Activated T-cell treated with anti-CD3 and anti-CD28 coated beads, Interleukin-2, amount 50 U/mL, for 24 hours (primary cell): ENCODE measurements around the gene PIK3C3.
"Not testable (repeated sequence)": the region's sequence is repeated elsewhere in the genome, so short reads cannot be mapped to it uniquely, and the experiment has no call there.

Experiments used
- DNase-seq: peaks from one replicate; pipeline ENCODE4 v3.0.0-alpha.2; 2020
- H3K27ac Mint-ChIP-seq: 2 replicates; pipeline ENCODE4 v1.8.0; 2020; ENCODE audit warnings: mild to moderate bottlenecking, mixed read lengths
- H3K27me3 Mint-ChIP-seq: 2 replicates; pipeline ENCODE4 v1.8.0; 2020; ENCODE audit warnings: mixed read lengths
- H3K36me3 Mint-ChIP-seq: 2 replicates; pipeline ENCODE4 v1.8.0; 2020; ENCODE audit warnings: low read depth, mixed read lengths
- H3K4me1 Mint-ChIP-seq: 2 replicates; pipeline ENCODE4 v1.8.0; 2020; ENCODE audit warnings: low read depth, mixed read lengths
- H3K4me3 Mint-ChIP-seq: 2 replicates; pipeline ENCODE4 v1.8.0; 2020; ENCODE audit warnings: mild to moderate bottlenecking, moderate library complexity, mixed read lengths
- H3K9me3 Mint-ChIP-seq: 2 replicates; pipeline ENCODE4 v1.8.0; 2020; ENCODE audit warnings: mixed read lengths

The PIK3C3 gene

DNA sequence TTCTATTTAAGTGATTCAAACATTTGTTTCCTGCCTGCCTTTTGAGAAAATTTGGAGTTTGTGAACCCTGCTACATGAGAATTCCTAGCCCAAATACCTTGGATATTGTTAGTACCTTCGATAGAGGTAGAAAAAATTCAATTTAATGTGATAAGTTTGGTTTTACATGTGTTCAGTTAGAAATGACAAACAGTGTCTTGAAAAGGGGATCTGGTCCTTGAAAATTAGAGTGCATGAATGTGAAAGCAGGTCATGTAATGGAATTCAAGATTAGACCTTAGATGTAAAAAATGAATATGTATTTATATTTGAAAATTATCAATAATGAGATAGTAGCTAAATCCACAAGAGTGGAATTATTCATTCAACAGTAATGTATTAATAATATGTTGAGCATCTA is 70.5 kb downstream of the PIK3C3 start:
- Mint-ChIP-seq H3K9me3 (no peaks in the 10 kb centered on the region), H3K27ac (peak overlapping the region; percentile 85), H3K4me1 (peaks cover 45% of the 10 kb centered on the region), H3K36me3 (peaks cover 61% of the 10 kb centered on the region), H3K27me3 (no peaks in the 10 kb centered on the region), H3K4me3 (peak overlapping the region; percentile 36)
- DNase-seq = no peak

DNA sequence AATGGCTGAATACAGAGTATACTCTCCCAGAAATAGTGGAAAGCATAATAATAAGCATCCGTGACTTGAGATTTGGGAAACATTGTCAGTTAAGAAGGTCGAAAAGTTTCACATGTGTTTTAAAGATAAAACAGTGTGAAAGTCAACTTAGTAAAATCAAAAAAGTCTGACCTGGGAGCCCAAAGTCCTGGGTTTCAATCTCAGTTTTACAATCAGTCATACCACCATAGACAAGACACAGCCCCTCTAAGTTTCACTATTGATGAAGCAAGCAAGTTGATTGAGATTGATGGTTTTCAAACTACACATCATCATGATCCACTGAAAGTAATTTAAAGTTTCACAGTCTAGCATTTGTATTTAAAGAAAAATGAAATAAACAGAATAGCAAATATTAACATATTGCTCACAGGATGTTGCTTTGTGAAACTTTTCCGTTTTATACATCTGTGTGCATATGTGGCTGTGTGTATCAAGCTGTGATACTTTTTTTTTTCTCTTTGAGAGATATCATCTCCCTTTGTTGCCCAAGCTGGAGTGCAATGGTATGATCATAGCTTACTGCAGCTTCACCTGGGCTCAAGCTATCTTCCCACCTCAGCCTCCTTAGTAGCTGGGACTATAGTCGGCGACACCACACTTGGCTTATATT is 71.1 kb downstream of the PIK3C3 start:
- Mint-ChIP-seq H3K27ac (peak overlapping the region; percentile 85), H3K4me1 (peaks cover 45% of the 10 kb centered on the region), H3K36me3 (peaks cover 62% of the 10 kb centered on the region), H3K27me3 (no peaks in the 10 kb centered on the region), H3K4me3 (no peak overlapping the region), H3K9me3 (no peaks in the 10 kb centered on the region)
- DNase-seq = no peak

DNA sequence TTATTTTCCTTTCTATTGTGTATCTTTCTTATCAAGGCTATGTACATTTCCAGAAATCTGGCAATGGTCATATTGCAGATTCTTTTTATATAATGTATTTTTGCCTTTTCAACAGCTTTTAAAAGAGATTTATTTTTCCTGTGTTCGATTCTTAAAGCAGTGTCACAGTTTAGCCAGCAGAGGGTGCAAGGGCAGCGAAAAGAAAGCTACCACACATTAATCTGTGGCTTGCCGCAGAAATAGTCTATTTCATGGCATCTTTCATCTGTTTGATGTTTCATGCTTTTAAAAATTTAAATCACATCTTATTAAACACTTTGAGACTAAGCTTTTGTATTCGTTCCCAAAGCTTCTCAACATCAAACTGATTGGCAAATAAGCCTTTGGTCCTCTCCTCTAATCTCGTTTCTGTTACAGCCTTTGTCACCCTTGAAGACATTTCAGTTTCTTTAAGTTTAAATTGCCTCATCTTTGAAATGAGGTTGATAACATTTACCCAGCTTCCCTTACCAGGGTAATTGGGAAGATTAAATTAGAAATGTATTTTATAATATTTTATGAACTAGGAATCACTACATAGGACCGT is 73.3 kb downstream of the PIK3C3 start:
- no peak for DNase-seq
- no peaks in the 10 kb centered on the region for H3K9me3 Mint-ChIP-seq
- H3K36me3 Mint-ChIP-seq = peaks cover 64% of the 10 kb centered on the region
- H3K27ac Mint-ChIP-seq = no peak overlapping the region
- H3K27me3 Mint-ChIP-seq = no peaks in the 10 kb centered on the region
- peaks cover 39% of the 10 kb centered on the region for H3K4me1 Mint-ChIP-seq
- no peak overlapping the region for H3K4me3 Mint-ChIP-seq

DNA sequence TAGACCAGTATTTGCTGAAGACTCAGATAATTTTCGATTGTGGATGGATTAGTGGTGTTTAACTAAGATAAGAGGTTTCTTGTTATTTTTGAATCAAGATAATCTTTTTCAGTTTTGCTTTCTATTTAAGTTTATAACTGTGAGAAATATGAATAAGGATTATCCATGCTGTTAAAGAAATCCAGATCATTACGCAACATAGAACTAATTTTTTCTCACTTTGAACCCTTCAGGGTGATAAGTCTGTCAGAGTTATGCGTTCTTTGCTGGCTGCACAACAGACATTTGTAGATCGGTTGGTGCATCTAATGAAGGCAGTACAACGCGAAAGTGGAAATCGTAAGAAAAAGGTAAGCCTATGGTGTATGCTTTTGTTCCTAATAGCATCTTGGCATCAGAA is 74.1 kb downstream of the PIK3C3 start:
- H3K27me3 Mint-ChIP-seq = no peaks in the 10 kb centered on the region
- H3K27ac Mint-ChIP-seq = no peak overlapping the region
- DNase-seq = no peak
- H3K4me1 Mint-ChIP-seq = peaks cover 31% of the 10 kb centered on the region
- no peaks in the 10 kb centered on the region for H3K9me3 Mint-ChIP-seq
- peaks cover 64% of the 10 kb centered on the region for H3K36me3 Mint-ChIP-seq
- H3K4me3 Mint-ChIP-seq = no peak overlapping the region

DNA sequence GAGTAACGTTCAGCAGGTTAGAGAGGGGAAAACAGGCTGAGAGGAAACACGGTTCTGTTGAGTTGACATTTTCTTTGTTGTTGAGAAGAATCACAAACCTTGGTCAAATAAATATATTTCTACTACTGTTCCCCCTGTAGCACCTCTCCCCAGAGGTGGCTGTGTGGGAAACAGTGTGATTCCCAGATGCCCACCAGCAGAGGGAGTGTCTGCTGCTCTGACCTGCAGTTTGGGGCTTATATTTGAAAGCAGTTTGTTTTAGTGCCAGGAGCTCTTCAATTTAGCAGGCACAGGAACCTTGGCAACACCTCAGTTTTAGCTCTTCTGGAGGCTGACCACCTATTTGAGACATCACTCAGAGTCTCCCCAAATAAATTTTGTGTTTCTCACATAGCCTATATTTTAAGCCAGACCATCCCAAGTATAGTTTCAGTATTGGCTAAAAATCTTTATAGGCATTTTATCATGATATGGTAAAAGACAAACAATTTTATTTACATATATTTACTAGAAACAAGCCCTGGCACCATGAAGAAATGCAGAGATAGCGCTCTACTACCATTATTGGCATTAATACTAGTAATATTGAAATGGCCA is 75.7 kb downstream of the PIK3C3 start:
- Mint-ChIP-seq H3K27ac (no peak overlapping the region), H3K27me3 (no peaks in the 10 kb centered on the region), H3K9me3 (no peaks in the 10 kb centered on the region), H3K4me1 (peaks cover 18% of the 10 kb centered on the region), H3K36me3 (peaks cover 67% of the 10 kb centered on the region), H3K4me3 (no peak overlapping the region)
- DNase-seq = no peak

DNA sequence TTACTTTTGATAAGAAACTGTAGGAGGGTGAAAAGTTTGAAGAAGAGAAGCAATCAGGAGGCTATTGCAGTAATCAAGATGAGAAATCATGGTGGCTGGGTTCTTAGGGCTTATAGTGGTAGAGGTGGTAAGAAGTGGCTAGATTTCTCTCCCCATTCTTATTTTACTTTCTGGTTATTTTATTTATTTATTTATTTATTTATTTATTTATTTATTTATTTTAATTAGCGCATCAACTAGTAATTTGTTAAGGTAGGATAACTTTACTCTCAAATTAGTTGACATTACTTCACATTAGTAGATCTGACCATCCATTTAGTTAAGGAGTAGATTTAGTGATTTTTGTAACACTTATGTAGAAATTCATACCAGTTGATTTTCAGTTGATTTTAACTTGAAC is 77.4 kb downstream of the PIK3C3 start:
- H3K4me1 Mint-ChIP-seq = peaks cover 7% of the 10 kb centered on the region
- H3K4me3 Mint-ChIP-seq = no peak overlapping the region

DNA sequence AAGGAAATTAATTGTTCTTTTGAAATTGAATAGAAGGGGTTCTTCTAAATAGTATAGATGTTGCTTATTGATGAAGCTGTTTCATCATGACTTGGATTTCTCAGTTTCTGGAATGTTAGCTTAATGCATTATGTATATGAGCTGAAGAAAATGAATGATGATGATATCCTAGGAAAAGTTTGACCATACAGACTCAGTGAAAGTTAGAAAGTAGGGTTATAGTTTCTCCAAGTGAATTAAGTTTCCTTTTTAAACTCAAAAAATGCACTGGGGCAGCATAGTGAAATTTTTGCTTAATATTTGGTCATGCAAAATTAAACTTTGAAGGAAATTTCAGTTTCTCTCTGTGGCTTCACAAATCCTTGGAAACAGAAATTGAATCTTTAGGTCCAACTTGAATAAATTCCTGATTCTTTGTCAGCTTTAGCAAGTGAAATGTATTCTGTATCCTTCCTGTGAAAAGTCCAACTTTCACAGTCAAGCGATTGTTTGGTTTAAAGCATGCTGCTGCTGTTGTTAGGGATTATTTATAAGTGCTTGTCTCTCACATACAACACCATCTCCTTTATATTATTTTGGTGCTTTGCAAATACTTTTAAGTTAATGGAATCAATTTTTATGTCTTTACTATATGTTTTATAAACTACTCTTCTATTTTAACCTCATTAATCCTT is 78.2 kb downstream of the PIK3C3 start:
- Mint-ChIP-seq H3K4me3 (no peak overlapping the region), H3K4me1 (peaks cover 7% of the 10 kb centered on the region), H3K27ac (no peak overlapping the region), H3K9me3 (no peaks in the 10 kb centered on the region), H3K36me3 (peaks cover 84% of the 10 kb centered on the region), H3K27me3 (no peaks in the 10 kb centered on the region)
- no peak for DNase-seq

More for the DNA sequence above, 77.4 kb downstream of the PIK3C3 start:
- H3K9me3 Mint-ChIP-seq = no peaks in the 10 kb centered on the region
- H3K27me3 Mint-ChIP-seq = no peaks in the 10 kb centered on the region
- H3K36me3 Mint-ChIP-seq = peaks cover 75% of the 10 kb centered on the region
- H3K27ac Mint-ChIP-seq = no peak overlapping the region
- DNase-seq = no peak

DNA sequence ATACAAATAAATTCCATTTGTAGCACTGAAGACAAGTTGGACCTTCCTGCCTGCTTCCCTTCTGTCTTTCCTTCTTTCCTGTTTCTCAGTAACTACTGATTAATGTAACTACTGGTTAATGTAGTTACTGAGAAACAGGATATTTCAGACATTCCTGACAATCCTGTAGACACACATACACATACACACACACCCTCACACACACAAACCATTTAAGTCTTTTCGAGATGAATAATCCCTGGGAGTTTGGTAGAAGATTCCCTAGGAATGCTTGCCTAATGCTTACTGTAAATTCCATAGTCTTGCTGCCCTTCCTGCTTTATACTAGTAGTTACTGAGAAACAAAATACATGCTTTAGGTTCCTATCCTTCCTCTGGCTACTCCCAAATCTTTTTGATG is 83.9 kb downstream of the PIK3C3 start:
- H3K36me3 Mint-ChIP-seq = peaks cover 92% of the 10 kb centered on the region
- no peaks in the 10 kb centered on the region for H3K9me3 Mint-ChIP-seq
- peak overlapping the region; percentile 2 for H3K27ac Mint-ChIP-seq
- H3K4me1 Mint-ChIP-seq = peaks cover 1% of the 10 kb centered on the region
- no peak overlapping the region for H3K4me3 Mint-ChIP-seq
- H3K27me3 Mint-ChIP-seq = no peaks in the 10 kb centered on the region
- no peak for DNase-seq

DNA sequence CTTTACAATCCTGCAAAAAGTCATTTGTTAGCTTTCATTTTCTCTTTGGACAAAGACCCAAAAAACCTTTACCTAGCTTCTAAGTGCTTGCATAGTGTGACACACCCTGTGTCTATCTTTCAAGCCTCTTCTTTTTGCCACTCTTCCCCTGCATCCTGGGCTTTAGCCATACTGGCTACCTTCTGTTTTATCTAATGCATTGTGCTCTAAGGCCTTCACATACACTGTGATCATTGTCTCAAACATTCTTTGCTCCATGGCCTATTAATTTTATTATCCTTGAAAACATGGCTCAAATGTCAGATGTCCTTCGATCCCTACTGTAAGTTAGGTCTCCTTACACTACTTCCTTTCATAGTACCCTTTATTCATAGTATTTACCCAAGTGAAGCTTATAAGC is 84.4 kb downstream of the PIK3C3 start:
- no peak for DNase-seq
- no peaks in the 10 kb centered on the region for H3K9me3 Mint-ChIP-seq
- no peak overlapping the region for H3K4me3 Mint-ChIP-seq
- peaks cover 93% of the 10 kb centered on the region for H3K36me3 Mint-ChIP-seq
- H3K27me3 Mint-ChIP-seq = no peaks in the 10 kb centered on the region
- peaks cover 1% of the 10 kb centered on the region for H3K4me1 Mint-ChIP-seq
- H3K27ac Mint-ChIP-seq = no peak overlapping the region

DNA sequence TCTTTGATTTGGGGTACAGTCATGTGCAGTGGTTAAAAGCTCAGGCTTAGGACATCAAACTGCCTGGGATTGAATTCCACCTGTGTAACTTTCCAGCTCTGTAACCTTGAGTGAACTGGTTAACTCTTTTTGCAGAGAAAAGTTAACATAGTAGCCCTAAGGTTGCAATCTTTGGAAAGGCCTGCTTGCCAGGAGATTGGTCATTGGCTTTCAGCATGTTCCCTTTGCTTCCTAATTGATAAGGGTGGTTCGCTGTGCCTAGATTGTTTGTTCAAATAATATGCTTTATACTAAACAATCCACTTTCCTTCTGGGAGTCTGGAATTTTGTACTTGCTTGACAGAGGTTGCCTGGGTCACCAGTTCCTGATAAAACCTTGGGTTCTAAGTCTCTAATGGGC is 86.8 kb downstream of the PIK3C3 start:
- Mint-ChIP-seq H3K27ac (no peak overlapping the region), H3K36me3 (peaks cover 88% of the 10 kb centered on the region), H3K27me3 (no peaks in the 10 kb centered on the region), H3K4me3 (no peak overlapping the region), H3K4me1 (peaks cover 5% of the 10 kb centered on the region), H3K9me3 (no peaks in the 10 kb centered on the region)
- DNase-seq = no peak

DNA sequence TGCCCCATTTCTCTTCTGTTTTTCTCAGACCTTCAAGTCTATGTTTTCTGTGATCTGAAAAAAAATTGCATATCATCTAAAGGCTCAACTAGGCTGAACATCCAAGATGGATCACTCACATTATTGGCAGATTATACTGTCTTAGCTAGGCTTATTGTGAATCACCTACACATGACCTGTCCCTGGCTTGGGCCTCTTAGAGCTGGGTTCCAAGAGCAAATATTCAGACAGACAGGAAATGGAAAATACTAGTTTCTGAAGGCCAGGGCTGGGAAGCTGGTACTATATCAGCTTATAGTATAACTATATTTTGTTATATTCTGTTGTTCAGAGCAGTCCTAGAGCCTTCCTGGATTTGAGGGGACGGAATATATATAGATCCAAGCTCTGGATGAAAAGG is 90.3 kb downstream of the PIK3C3 start:
- peaks cover 8% of the 10 kb centered on the region for H3K4me1 Mint-ChIP-seq
- no peak overlapping the region for H3K4me3 Mint-ChIP-seq
- H3K27ac Mint-ChIP-seq = peak overlapping the region; percentile 7
- no peaks in the 10 kb centered on the region for H3K9me3 Mint-ChIP-seq
- H3K27me3 Mint-ChIP-seq = no peaks in the 10 kb centered on the region
- peaks cover 86% of the 10 kb centered on the region for H3K36me3 Mint-ChIP-seq
- no peak for DNase-seq

DNA sequence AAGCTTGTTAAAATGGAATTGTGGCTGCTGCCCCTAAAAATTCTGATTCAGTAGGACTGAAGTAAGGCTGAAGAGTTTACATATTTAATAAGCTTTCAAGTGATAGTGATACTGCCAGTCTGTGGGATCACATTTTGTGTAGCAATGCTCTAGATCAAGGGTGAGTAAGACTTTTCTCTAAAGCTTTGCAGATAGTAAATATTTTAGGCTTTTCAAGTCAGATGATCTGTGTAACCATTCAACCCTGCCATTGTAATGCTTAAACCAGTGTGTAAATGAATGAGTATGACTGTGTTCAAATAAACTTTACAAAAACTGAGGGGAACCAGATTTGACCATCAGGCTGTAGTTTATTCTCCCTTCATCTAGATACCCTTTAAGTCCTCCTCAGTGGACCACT is 92.7 kb downstream of the PIK3C3 start:
- DNase-seq = no peak
- Mint-ChIP-seq H3K4me1 (peaks cover 14% of the 10 kb centered on the region), H3K9me3 (no peaks in the 10 kb centered on the region), H3K27me3 (no peaks in the 10 kb centered on the region), H3K27ac (peak overlapping the region; percentile 27), H3K36me3 (peaks cover 75% of the 10 kb centered on the region), H3K4me3 (no peak overlapping the region)

DNA sequence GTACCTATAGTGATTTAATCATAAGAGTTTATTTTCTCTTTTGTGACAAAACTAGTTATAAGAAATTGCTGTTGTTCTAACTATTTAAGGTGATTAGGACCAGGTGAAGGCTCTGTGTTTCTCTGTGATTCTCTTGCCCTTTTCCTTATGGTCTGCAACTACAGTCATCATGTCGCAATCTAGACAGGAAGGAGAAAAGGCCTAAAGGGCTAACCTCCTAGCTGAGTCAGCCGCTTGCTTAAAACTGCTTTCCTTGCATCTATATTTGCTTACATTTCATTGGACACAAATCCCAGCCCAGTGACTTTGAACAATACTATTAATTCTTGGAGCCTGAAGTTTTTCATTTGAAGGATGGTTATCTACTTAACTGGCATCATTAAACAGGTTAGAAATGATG is 93.1 kb downstream of the PIK3C3 start:
- H3K4me1 Mint-ChIP-seq = peaks cover 19% of the 10 kb centered on the region
- H3K27ac Mint-ChIP-seq = peak overlapping the region; percentile 64
- no peaks in the 10 kb centered on the region for H3K9me3 Mint-ChIP-seq
- no peak for DNase-seq
- H3K27me3 Mint-ChIP-seq = no peaks in the 10 kb centered on the region
- H3K4me3 Mint-ChIP-seq = no peak overlapping the region
- H3K36me3 Mint-ChIP-seq = peaks cover 75% of the 10 kb centered on the region

DNA sequence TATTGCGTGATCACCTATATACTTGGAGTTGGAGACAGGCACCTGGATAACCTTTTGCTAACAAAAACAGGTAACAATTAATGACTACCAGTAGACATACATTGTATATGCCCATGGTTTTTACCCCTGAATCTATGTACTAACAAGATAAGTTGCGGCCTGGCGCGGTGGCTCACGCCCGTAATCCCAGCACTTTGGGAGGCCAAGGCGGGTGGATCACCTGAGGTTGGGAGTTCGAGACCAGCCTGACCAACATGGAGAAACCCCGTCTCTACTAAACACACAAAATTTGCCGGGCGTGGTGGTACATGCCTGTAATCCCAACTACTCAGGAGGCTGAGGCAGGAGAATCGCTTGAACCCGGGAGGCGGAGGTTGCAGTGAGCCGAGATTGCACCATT is 94.5 kb downstream of the PIK3C3 start:
- not testable (repeated sequence) for H3K27me3 Mint-ChIP-seq, H3K4me3 Mint-ChIP-seq, H3K27ac Mint-ChIP-seq, H3K9me3 Mint-ChIP-seq, DNase-seq
- Mint-ChIP-seq H3K36me3 (peaks cover 68% of the 10 kb centered on the region), H3K4me1 (peaks cover 22% of the 10 kb centered on the region)

DNA sequence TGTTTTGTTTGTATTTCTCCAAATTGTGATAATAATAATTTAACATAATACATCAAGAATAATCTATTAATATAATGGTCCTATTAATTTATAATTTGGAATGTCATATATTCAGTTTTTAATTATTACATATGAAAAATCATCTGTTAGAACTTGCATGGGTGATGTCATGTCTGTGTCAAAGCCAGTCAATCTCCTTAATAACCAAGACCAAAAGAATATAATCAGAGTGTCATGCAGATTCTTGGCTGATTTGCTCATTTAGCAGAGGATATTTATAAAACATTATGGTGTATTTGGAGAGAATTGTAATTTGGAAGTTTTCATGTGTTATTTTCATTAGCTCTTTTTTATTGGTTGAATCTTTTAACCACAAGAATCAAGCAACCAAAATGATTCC is 96.4 kb downstream of the PIK3C3 start:
- Mint-ChIP-seq H3K27ac (no peak overlapping the region), H3K4me3 (no peak overlapping the region), H3K9me3 (no peaks in the 10 kb centered on the region), H3K36me3 (peaks cover 66% of the 10 kb centered on the region), H3K4me1 (peaks cover 18% of the 10 kb centered on the region), H3K27me3 (no peaks in the 10 kb centered on the region)
- DNase-seq = no peak
